Transverse colon (tissue), 4 donors: ENCODE results near the gene EVI2A. TPM values are rescaled to one million over a fixed set of nuclear protein-coding genes. Genes with fewer than 3 reads are reported as not detected.
"Not testable (repeated sequence)": the region's sequence is repeated elsewhere in the genome, so short reads cannot be mapped to it uniquely, and the experiment has no call there.

Experiments
- DNase-seq: peaks from one replicate; pipeline ENCODE4 v3.0.0-alpha.2; 2019
- H3K27ac ChIP-seq, 4 donors: fragments of 200-600 bp; sonication (generic); 2 replicates each; pipeline ENCODE4 v1.5.1; 2016 to 2018; ENCODE audit warnings: inconsistent platforms in 4 of 4
- H3K27me3 ChIP-seq: fragments of 200-600 bp; sonication (generic); 2 replicates; pipeline ENCODE4 v1.5.1; 2017; ENCODE audit warnings: inconsistent platforms
- H3K36me3 ChIP-seq, 4 donors: fragments of 200-600 bp; sonication (generic); 2 replicates each; pipeline ENCODE4 v1.5.1; 2017 to 2019; ENCODE audit warnings: inconsistent platforms in 4 of 4
- H3K4me1 ChIP-seq, 4 donors: fragments of 200-600 bp; sonication (generic); 2 replicates each; pipeline ENCODE4 v1.5.1; 2017 to 2020; ENCODE audit warnings: inconsistent platforms in 4 of 4
- H3K4me3 ChIP-seq, 4 donors: fragments of 200-600 bp; sonication (generic); 1 replicate in 1 of 4; 2 replicates in 3 of 4; pipeline versions ENCODE4 v1.5.1 to v1.6.1; 2017 to 2019; ENCODE audit warnings: inconsistent platforms in 4 of 4
- H3K9me3 ChIP-seq, 2 donors: fragments of 200-600 bp; sonication (generic); 2 replicates each; pipeline ENCODE4 v1.5.1; 2017 to 2019; ENCODE audit warnings: inconsistent platforms in 2 of 2
- CTCF ChIP-seq, 5 experiments: fragments of 200-600 bp in 3 of 5; fragments of 450-650 bp in 2 of 5; sonication (generic) in 3 of 5; IDR thresholded peaks; 1 replicate in 2 of 5; 2 replicates in 3 of 5; pipeline ENCODE4 v1.5.1; 2016 to 2017; ENCODE audit warnings: antibody characterized with exemption in 5 of 5, inconsistent platforms in 3 of 5, mild to moderate bottlenecking in 2 of 5, moderate library complexity in 1 of 5
- EP300 ChIP-seq: sonication (generic); formaldehyde crosslinking; IDR thresholded peaks from one replicate; pipeline ENCODE4 v1.6.1; 2017; ENCODE audit warnings: antibody characterized with exemption, low read depth
- POLR2A ChIP-seq: fragments of 450-650 bp; IDR thresholded peaks from one replicate; pipeline ENCODE4 v1.6.1; 2016; ENCODE audit warnings: antibody characterized with exemption, mild to moderate bottlenecking, moderate library complexity
- POLR2AphosphoS5 ChIP-seq, 3 donors: sonication (generic); formaldehyde crosslinking; IDR thresholded peaks; one replicate each; pipeline ENCODE4 v1.6.1; 2016; ENCODE audit warnings: antibody characterized with exemption in 3 of 3
- WGBS, 2 donors: methylation state at CpG; one replicate each; pipeline ENCODE4 v1.1.5; 2018; ENCODE audit warnings: low coverage in 1 of 2; 5-methylcytosine and 5-hydroxymethylcytosine counted together
- in situ Hi-C, 4 donors: fragments of 200-750 bp; cut with MboI; loops; one replicate each; pipeline versions ENCODE4 v1.15.0 to v1.15.1; 2017; ENCODE audit warnings: low sequenced_read_pairs in 3 of 4, low pct_ligation_motif_present in 1 of 4, low pct_unique_long_range_greater_than_20kb in 1 of 4
- intact Hi-C: fragments of 100-400 bp; cut with DNase I; formaldehyde crosslinking; loops from one replicate; pipeline ENCODE4 v1.15.1; 2023; ENCODE audit warnings: low total_unique reads
- total RNA-seq, 4 donors: library from RNA; depleted of rRNA; stranded (reverse); fragments of >200 nt; gene quantifications; one replicate each; pipeline ENCODE4 v1.1.0, GENCODE V29; 2016

The EVI2A gene
- total RNA-seq, 4 donors from 2014 or later = 3.7 to 9.4 (median 7.5) TPM; not detected in 1

GRCh38 chr17:31313982-31314781, 7.2 kb downstream of the EVI2A start, which contains the start of gene EVI2B:
Gene EVI2B (minus strand): TSS chr17:31314054. CDS start chr17:31305609, 8,445 bp downstream.
- H3K36me3 ChIP-seq = no peaks in the 10 kb centered on the region
- in situ Hi-C loops = no loop called here
- intact Hi-C loops = no loop called here
- no peaks in the 10 kb centered on the region for H3K27me3 ChIP-seq
- WGBS, 2 donors = 19 to 41% methylated on average over 3 of the region's 3 CpGs
- peak within 1 kb of the TSS in 3 of 4 donors; percentile 15 to 38 (median 16) for H3K4me3 ChIP-seq
- TF ChIP-seq EP300 (no peak), POLR2A (peak; percentile 35), POLR2AphosphoS5 (IDR thresholded peaks at IDR 0.05) (peak in 2 of 3 donors; percentile 40 to 46)
- peaks cover 0 to 27% (median 2%) of the 10 kb centered on the region in 4 donors for H3K4me1 ChIP-seq
- no peaks in the 10 kb centered on the region for H3K9me3 ChIP-seq
- no peak for DNase-seq
- peak within 1 kb of the TSS; percentile 61 to 76 (median 68) for H3K27ac ChIP-seq

GRCh38 chr17:31312223-31312622, 9.2 kb downstream of the EVI2A start:
- 73% methylated on average over 4 to 7 of the region's 7 CpGs for whole genome bisulfite sequencing, 2 donors

GRCh38 chr17:31311526-31311925, 9.9 kb downstream of the EVI2A start:
- in situ Hi-C loops = no loop called here
- Histone ChIP-seq H3K27ac (peak overlapping the region; percentile 61 to 76 (median 68)), H3K36me3 (no peaks in the 10 kb centered on the region), H3K27me3 (no peaks in the 10 kb centered on the region), H3K4me3 (peak overlapping the region in 3 of 4 donors; percentile 5 to 38 (median 15)), H3K4me1 (peaks cover 0 to 47% (median 9%) of the 10 kb centered on the region in 4 donors), H3K9me3 (no peaks in the 10 kb centered on the region)
- TF ChIP-seq POLR2A (no peak), POLR2AphosphoS5 (IDR thresholded peaks at IDR 0.05) (no peak), CTCF (IDR thresholded peaks at IDR 0.05) (no peak), EP300 (no peak)
- WGBS, 2 donors = 69 to 72% methylated on average over 3 of the region's 3 CpGs
- DNase-seq = no peak
- intact Hi-C loops = no loop called here

More at GRCh38 chr17:31312223-31312622, 9.2 kb downstream of the EVI2A start:
- H3K9me3 ChIP-seq, intact Hi-C loops, H3K27me3 ChIP-seq, in situ Hi-C loops, H3K36me3 ChIP-seq: not testable (repeated sequence)
- Histone ChIP-seq H3K27ac (peak overlapping the region; percentile 61 to 76 (median 68)), H3K4me3 (peak overlapping the region in 3 of 4 donors; percentile 5 to 38 (median 15)), H3K4me1 (peaks cover 0 to 46% (median 9%) of the 10 kb centered on the region in 4 donors)
- peak; percentile 24 for DNase-seq

- H3K4me3 ChIP-seq = peak overlapping the region in 1 of 4 donors; percentile 38
- H3K36me3 ChIP-seq = no peaks in the 10 kb centered on the region
- H3K27me3 ChIP-seq = no peaks in the 10 kb centered on the region
- H3K27ac ChIP-seq = peak overlapping the region; percentile 61 to 76 (median 68)
- intact Hi-C loops (no loop called here), in situ Hi-C loops (no loop called here)
- H3K9me3 ChIP-seq = no peaks in the 10 kb centered on the region
- peaks cover 0 to 41% (median 9%) of the 10 kb centered on the region in 4 donors for H3K4me1 ChIP-seq
- peak; percentile 25 for DNase-seq
- TF ChIP-seq CTCF (IDR thresholded peaks at IDR 0.05) (no peak), POLR2AphosphoS5 (IDR thresholded peaks at IDR 0.05) (no peak), POLR2A (no peak), EP300 (no peak)
- WGBS, 2 donors = 65 to 66% methylated on average over 7 of the region's 7 CpGs
These were observed 10.5 kb downstream of the EVI2A start for GRCh38 chr17:31310886-31311285.

- TF ChIP-seq POLR2AphosphoS5 (IDR thresholded peaks at IDR 0.05) (no peak), POLR2A (no peak), CTCF (IDR thresholded peaks at IDR 0.05) (no peak), EP300 (no peak)
- WGBS, 2 donors = 69% methylated on average over 2 of the region's 2 CpGs
- Histone ChIP-seq H3K27ac (peak overlapping the region; percentile 61 to 76 (median 68)), H3K4me1 (peaks cover 0 to 37% (median 9%) of the 10 kb centered on the region in 4 donors), H3K27me3 (no peaks in the 10 kb centered on the region), H3K36me3 (no peaks in the 10 kb centered on the region), H3K9me3 (no peaks in the 10 kb centered on the region), H3K4me3 (peak overlapping the region in 1 of 4 donors; percentile 38)
- DNase-seq = no peak
- intact Hi-C loops (no loop called here), in situ Hi-C loops (no loop called here)
These were observed 11.2 kb downstream of the EVI2A start for GRCh38 chr17:31310260-31310659.
